ENCODE data around the gene COX7A2L. TPM values are rescaled to one million over a fixed set of nuclear protein-coding genes. Genes with fewer than 3 reads are reported as not detected.

Gene COX7A2L
- total RNA-seq, 4 donors from 2014 or later, result 69.3 to 112 (median 99.0) TPM

- TF ChIP-seq POLR2A (IDR thresholded peaks at IDR 0.05) (no peak), POLR2AphosphoS5 (IDR thresholded peaks at IDR 0.05) (no peak), CTCF (IDR thresholded peaks at IDR 0.05) (no peak), EP300 (IDR thresholded peaks at IDR 0.05) (no peak)
- H3K4me3 ChIP-seq, result no peak overlapping the region
- no peak overlapping the region for H3K27ac ChIP-seq
- WGBS, result 95% methylated on average over 4 of the region's 4 CpGs
- H3K4me1 ChIP-seq, result peaks cover 22% of the 10 kb centered on the region
- peaks cover 31% of the 10 kb centered on the region for H3K36me3 ChIP-seq
- H3K27me3 ChIP-seq, result no peaks in the 10 kb centered on the region
- DNase-seq (ENCODE audit: low spot score in 2 of 2), result no peak
- no peaks in the 10 kb centered on the region for H3K9me3 ChIP-seq
These were observed 15.0 kb downstream of the COX7A2L start for GRCh38 chr2:42345986-42346385.

- Histone ChIP-seq H3K27me3 (no peaks in the 10 kb centered on the region), H3K27ac (peak overlapping the region; percentile 26), H3K4me1 (peaks cover 22% of the 10 kb centered on the region), H3K4me3 (no peak overlapping the region), H3K36me3 (peaks cover 30% of the 10 kb centered on the region), H3K9me3 (no peaks in the 10 kb centered on the region)
- TF ChIP-seq POLR2AphosphoS5 (IDR thresholded peaks at IDR 0.05) (no peak), CTCF (IDR thresholded peaks at IDR 0.05) (no peak), EP300 (IDR thresholded peaks at IDR 0.05) (no peak), POLR2A (IDR thresholded peaks at IDR 0.05) (no peak)
- WGBS, result 58% methylated on average over 5 of the region's 11 CpGs
- DNase-seq (ENCODE audit: low spot score in 2 of 2), result no peak
These were observed 18.2 kb downstream of the COX7A2L start for GRCh38 chr2:42342795-42343241.

DNA sequence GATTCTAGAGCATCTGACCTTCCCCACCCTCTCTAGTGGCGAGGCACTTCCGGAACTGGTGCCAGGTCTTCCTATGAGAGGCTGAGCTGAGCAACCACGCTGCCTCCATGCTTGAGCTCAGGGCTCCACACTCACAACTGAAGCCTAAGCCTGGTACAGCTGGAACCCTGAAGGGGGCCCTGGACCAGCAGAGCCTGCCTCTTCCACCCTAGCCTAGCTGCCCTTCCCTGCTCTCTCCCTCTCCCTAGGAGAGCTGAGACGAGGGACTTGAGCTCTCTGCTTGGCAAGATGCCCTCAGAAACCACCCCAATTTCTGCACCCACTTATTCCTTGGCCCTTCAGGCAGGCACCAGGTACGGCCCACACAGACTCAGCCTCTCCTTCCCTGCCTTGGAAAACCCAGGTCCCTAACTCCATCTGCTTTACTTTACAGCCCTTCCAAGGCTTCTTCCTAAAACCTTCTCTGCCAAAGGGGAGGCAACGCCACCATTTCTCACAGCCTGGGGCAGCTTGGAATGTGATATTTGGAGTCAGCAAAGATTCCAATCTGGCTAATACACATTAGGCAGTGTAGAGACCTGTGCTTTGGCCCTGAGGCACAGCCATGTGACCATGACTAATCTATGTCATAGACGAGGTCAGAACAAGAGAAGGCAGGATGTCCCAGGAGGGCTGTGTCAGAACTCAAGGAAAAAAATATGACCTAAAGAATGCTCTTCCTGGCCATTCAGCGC, 18.8 kb downstream of the COX7A2L start:
- no peak overlapping the region for H3K4me3 ChIP-seq
- TF ChIP-seq CTCF (IDR thresholded peaks at IDR 0.05) (no peak), POLR2AphosphoS5 (IDR thresholded peaks at IDR 0.05) (peak in 1 of 3 donors; percentile 24)
- peak in 1 of 2 donors; percentile 78 for DNase-seq (ENCODE audit: low spot score in 2 of 2)
- WGBS, result 29% methylated on average over 8 of the region's 8 CpGs
- peaks cover 27% of the 10 kb centered on the region for H3K36me3 ChIP-seq
- peaks cover 22% of the 10 kb centered on the region for H3K4me1 ChIP-seq
- H3K27ac ChIP-seq, result peak overlapping the region; percentile 53
- H3K27me3 ChIP-seq, result no peaks in the 10 kb centered on the region
- no peaks in the 10 kb centered on the region for H3K9me3 ChIP-seq

DNA sequence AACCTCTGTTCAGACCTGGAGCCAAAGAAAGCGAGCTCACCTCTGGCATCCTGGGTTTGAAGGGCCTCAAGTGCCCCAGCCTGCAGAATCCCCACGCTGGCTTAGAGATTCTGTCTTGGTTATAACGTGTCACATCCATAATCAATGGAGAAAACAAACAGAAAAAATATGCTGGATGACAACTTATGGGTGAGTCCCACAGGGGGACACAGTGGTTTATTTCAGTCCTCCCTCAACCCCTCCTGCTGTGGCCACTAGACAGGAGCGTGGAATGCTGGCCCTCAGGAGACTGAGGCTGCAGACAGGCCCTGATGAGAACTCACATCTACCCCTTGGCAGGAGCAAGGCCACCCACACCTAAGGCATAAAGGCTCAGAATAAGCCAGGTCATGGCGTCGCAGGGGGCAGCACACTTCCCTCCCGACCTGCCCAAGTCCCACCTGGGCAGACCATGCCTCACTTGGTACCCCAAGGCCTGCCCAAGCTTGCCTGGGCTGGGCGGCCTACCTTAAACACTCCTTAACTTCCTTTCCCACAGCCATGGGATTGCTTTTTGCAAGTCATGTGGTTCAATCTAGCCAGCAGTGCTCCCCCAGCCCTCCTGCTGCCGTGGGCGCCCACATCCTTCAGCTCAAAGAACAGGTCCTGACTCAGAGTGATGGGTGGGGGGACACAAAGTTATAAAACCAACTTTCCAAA, 19.9 kb downstream of the COX7A2L start:
- peaks cover 24% of the 10 kb centered on the region for H3K36me3 ChIP-seq
- H3K27ac ChIP-seq, result no peak overlapping the region
- 90% methylated on average over 10 of the region's 10 CpGs for WGBS

More for the DNA sequence above, 19.9 kb downstream of the COX7A2L start:
- peaks cover 22% of the 10 kb centered on the region for H3K4me1 ChIP-seq
- H3K9me3 ChIP-seq, result no peaks in the 10 kb centered on the region
- no peak for TF ChIP-seq EP300 (IDR thresholded peaks at IDR 0.05)
- no peak for TF ChIP-seq CTCF (IDR thresholded peaks at IDR 0.05)
- TF ChIP-seq POLR2AphosphoS5 (IDR thresholded peaks at IDR 0.05), result no peak
- no peak for TF ChIP-seq POLR2A (IDR thresholded peaks at IDR 0.05)
- H3K27me3 ChIP-seq, result no peaks in the 10 kb centered on the region
- no peak overlapping the region for H3K4me3 ChIP-seq
- DNase-seq (ENCODE audit: low spot score in 2 of 2), result no peak
